Fibroblast of skin of right biceps (primary cell): Measurements from ENCODE around the gene FGFR2.

ENCODE experiments used
- DNase-seq: peaks from one replicate; pipeline ENCODE4 v3.0.0-alpha.2; 2013

Gene FGFR2

DNA sequence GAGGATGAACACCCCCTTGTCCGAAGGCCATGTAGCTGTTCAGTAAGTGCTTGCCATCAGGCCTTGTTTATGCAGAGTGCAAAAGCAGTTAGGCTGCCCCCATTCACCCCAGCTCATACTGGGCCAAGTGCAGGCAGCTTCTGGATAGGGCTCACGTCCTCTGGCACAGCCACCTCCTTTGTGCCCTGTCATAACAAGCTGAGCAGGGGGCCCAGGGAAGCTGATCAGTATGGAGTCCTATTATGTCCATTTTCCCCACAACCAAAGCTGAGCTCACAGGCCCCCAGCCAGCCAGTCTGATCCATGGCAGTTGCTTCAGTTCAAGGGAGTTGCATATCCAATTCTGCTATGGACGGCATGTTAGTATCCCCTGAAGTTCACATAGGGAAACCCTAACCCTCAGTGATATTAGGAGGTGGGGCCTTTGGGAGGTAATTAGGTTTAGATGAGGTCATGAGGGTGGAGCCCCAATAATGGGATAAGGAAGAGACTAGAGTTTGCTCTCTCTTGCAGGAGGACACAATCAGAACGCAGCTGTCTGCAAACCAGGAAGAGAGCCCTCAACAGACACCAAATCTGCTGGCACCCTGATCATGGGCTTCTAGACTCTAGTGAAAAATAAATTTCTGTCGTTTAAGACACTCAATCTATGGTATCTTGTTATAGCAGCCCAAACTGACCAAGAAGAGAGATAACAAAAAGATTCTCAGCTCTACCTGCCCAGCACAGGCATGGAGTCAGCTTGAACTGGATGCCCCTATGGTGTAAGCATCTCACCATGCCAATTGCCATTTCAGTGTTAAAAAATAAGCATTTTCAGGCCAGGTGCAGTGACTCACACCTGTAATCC, 155.9 kb downstream of the FGFR2 start:
- DNase-seq, result no peak

DNA sequence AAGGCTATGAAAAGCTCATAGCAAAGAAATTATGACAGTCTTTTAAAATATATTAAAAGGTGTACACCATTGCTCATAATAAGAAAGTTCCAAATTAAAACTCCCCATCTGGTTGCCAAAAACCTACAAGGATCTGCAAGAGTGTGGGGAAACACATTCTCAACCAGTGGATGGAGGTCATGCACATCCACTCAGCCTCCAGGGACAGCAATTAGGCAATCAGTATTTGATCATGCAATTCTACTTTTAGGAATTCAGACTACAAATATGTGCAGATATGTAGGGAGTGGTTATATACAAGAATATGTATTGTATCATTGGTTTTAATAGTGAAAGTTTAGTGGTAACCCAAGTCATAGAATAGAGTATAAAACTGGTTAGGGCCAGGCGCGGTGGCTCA, 157.8 kb downstream of the FGFR2 start:
- no peak for DNase-seq

DNA sequence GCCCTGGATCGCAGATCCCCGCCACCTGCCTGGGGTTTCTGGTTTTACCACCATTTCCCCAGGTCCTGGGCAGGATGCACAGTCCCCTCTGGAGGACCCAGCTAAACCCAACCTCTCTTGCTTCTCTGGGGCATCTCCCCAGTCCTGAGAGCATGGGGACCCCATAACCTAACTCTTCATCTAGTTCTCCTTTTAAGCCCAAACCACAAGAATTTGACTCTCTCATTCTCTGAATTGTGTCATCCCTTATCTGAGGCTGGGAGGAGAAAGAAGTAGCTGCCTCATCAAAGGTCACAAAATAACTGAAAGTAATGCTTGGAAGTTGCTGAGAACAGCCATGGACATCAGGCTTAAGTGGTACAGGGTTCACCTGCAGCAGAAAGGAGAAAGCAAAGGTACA, 159.9 kb downstream of the FGFR2 start:
- DNase-seq, result peak; percentile 11

DNA sequence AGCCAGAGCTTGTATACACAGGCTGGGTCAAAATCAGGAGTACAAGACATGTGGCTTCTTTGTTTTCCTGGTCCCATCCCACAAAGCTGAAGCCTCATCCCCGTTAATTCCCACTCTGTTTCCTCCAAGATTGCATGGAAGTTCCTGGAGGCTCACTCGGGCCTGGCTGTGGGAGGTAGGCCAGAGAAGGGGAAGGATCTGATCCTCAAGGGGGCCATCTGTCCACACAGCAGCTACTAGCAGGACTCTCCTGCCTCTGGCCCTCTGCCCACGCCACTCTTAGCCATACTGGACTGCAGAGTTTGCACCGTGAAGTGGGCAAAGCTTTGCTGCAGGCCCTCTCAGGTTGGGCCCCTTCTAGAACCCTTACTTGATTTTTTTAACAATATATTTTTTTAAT, 160.6 kb downstream of the FGFR2 start:
- no peak for DNase-seq

DNA sequence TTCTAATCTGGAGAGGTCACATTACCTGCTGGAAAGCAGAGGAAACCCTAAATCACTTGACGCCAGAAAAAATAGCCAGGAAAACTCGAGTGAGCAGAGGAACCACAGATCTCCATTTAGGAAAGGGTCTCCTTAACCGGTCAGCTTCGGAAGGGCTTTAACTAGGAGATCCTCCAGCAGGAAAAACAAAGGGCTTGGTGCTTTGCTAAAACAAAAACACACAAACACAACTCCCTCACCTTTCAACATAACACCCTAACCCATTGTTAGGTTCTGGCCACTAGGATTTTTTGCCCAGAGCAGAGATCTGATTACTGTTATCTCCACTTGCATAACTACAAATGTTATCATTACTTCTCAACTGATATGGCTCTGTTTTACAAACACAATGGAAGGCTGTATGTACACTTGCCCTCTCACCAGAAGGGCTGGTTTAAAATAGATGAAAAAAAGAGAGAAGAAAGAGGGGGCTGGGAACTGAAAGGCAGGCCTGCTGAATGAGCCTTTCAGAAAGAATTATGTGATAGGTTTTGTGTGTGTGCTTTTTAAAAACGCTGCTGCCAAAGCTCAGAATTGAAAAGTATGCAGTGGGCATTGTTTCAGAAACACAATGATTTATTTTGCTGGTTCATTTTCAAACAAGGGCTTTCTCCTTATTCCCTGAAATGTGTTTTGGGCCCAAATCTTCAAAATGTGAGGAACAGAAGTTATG, 161.5 kb downstream of the FGFR2 start:
- DNase-seq, result no peak

DNA sequence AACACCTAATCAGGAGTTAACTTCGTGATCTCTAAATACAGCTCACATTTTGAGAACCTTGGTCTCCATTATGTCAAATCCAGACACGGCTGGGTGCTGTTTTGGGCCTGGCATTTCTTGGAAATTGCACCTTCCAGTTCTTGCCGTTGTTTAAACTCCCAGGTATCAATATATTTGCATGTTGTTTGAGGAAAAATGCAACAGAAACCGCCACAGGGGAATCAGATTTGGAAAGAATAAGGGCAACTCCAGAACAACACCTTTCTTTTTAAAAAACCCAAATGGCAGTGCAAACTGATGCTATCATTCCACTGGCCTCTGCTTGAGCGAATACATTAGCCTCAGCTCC, 162.0 kb downstream of the FGFR2 start:
- DNase-seq, result no peak

DNA sequence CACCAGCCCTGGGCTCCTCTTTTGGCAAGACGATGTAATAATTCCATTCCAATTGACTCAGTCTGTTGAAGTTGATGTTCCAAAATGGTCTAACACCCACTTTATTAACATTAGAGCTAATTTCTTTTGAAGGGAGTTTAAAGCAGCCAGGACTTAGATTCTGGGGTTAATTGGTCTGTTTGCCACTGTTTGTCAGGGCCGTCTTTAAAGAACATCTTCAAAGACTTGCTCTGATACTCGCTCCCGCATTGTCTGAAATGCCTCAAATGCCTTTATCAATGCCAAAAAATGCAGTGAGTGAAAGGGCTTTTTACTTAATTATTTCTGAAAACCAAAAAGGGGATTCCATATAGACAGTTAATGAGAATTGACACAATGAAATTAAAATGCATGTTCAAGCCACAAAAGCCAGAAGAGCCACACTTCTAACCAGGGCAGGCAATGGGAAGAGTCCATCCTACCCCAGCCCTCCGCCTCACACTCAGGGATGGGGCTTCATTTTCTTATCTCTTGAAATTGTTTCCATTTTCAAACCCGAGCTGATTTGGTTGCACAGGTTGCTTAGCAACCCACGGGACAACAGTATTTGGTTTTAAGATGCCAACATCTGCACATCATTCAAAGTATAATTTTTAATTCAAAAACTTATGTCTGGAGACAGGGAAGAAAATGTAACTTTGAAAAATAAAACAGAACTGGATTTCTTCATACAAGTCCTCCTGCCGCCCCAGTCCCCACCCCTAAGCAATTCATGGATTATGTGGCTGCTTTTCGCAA, 163.0 kb downstream of the FGFR2 start:
- DNase-seq, result no peak

DNA sequence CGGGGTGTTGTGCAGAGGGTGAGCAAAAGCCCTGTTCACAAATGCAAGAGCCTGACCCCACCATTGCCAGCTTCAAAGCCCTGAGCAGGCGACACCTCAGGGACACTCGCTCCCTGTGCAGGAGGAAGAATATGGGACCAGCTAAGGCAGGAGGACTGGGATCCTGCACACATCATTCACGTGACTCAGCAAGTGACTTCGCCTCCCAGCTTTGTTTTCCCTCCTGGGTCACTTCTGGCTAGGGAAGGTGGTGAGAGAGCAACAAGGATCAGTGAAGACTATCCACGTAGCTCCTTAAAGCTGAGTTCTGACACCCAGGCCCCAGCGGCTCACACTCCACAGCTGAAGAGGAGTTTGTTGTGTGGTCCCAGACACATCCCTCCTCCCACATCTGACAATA, 164.3 kb downstream of the FGFR2 start:
- DNase-seq, result no peak

DNA sequence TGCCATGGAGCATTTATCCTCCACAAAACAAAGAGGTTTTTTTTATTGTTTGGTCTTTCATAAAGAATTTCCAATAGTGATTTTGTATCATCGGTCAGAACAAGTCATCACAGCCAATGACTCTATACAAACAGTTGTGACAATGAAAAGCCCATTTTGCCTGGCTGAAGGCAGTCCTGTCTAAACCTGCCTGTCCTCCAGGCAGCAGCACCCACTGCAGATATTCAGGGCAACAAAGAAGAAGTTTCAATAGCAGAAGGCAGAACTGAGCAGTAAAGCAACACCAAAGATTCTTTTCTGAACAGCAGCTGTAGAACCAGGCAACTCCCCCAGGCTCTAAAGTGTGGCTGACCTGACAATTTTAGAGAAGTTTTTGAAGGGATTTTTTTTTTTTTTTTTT, 169.4 kb downstream of the FGFR2 start:
- no peak for DNase-seq
